Gastrocnemius medialis (tissue), 4 donors: ENCODE results near the gene RARA.

Experiments used
- CTCF ChIP-seq, 5 experiments: fragments of 450-650 bp in 3 of 5; fragments of 200-600 bp in 2 of 5; sonication (generic) in 2 of 5; IDR thresholded peaks in 4 of 5; conservative IDR thresholded peaks in 1 of 5; 1 replicate in 4 of 5; 2 replicates in 1 of 5; pipeline ENCODE4 v1.5.1; 2016 to 2019; ENCODE audit warnings: antibody characterized with exemption in 5 of 5, mild to moderate bottlenecking in 3 of 5, moderate library complexity in 3 of 5
- POLR2A ChIP-seq, 2 donors: fragments of 450-650 bp; IDR thresholded peaks; one replicate each; pipeline ENCODE4 v1.6.1; 2017; ENCODE audit warnings: antibody characterized with exemption in 2 of 2, mild to moderate bottlenecking in 2 of 2, moderate library complexity in 2 of 2

- TF ChIP-seq CTCF (IDR thresholded peaks at IDR 0.05 in 4 of 5, conservative IDR thresholded peaks at IDR 0.05 in 1 of 5) = no peak
- TF ChIP-seq POLR2A (IDR thresholded peaks at IDR 0.05) = no peak
Measured at GRCh38 chr17:40278414-40278813, 30.6 kb upstream of the RARA start.
